GM13977 (cell line): ENCODE data around the gene BMI1.
A peak's percentile ranks its signal among the peaks of the same experiment; 100 is the strongest.
"Not testable (repeated sequence)": the region's sequence is repeated elsewhere in the genome, so short reads cannot be mapped to it uniquely, and the experiment has no call there.

Source experiments
- DNase-seq: peaks from one replicate; pipeline ENCODE4 v3.0.0; 2012; ENCODE audit warnings: low spot score
- in situ Hi-C: fragments of 300-500 bp; cut with MboI; formaldehyde crosslinking; loops from one replicate; pipeline ENCODE4 v1.12.0; 2022; ENCODE audit warnings: low sequenced_read_pairs, low pct_unique_long_range_greater_than_20kb, mixed read lengths, inconsistent platforms; ENCODE audit not compliant: unreplicated experiment
- TF ChIP-seq, protein P1 (sequence below): IDR thresholded peaks from 2 replicates; pipeline ENCODE4 v1.5.1; 2012; ENCODE audit warnings: mild to moderate bottlenecking, control low read depth; ENCODE audit not compliant: insufficient read depth; ENCODE audit errors: extremely low read depth, missing control alignments

The BMI1 gene

GRCh38 chr10:22294694-22295093 is 26.2 kb upstream of the BMI1 start:
- TF ChIP-seq, protein P1, sequence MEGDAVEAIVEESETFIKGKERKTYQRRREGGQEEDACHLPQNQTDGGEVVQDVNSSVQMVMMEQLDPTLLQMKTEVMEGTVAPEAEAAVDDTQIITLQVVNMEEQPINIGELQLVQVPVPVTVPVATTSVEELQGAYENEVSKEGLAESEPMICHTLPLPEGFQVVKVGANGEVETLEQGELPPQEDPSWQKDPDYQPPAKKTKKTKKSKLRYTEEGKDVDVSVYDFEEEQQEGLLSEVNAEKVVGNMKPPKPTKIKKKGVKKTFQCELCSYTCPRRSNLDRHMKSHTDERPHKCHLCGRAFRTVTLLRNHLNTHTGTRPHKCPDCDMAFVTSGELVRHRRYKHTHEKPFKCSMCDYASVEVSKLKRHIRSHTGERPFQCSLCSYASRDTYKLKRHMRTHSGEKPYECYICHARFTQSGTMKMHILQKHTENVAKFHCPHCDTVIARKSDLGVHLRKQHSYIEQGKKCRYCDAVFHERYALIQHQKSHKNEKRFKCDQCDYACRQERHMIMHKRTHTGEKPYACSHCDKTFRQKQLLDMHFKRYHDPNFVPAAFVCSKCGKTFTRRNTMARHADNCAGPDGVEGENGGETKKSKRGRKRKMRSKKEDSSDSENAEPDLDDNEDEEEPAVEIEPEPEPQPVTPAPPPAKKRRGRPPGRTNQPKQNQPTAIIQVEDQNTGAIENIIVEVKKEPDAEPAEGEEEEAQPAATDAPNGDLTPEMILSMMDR, result no peak
- in situ Hi-C loops, result no loop called here
- DNase-seq, result no peak

DNA sequence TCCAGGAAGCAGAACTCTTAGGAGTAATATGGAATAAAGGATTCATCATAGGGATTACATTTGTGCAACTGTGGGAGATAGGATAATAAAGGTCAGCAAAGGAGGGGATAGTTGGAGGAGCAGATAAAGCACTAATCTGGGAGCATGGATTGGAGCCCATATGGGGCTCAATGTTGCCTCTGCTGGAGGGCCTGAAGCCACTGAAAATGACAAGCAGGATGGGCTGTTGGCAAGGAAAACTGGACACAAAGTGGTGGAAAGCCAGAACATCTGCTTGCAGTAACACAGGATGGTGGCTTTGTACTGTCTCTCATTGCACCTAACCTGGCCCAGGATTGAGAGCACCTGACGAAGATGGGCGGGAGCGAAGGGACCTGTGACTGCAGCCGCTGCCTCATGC is 19.7 kb upstream of the BMI1 start:
- no peak for DNase-seq
- TF ChIP-seq, protein P1, result no peak
- in situ Hi-C loops, result loop anchor here (25.0 kb wide), 1 partner anchor 686 kb away; no protein-coding TSS in a partner anchor

GRCh38 chr10:22303461-22303860 is 17.4 kb upstream of the BMI1 start:
- TF ChIP-seq, protein P1, result no peak
- in situ Hi-C loops, result loop anchor here (25.0 kb wide), 1 partner anchor 684 kb away; no protein-coding TSS in a partner anchor
- DNase-seq, result no peak

- in situ Hi-C loops, result loop anchor here (25.0 kb wide), 1 partner anchor 682 kb away; no protein-coding TSS in a partner anchor
- DNase-seq, result no peak
- TF ChIP-seq, protein P1, result no peak
These were observed 15.2 kb upstream of the BMI1 start for GRCh38 chr10:22305721-22306120.

DNA sequence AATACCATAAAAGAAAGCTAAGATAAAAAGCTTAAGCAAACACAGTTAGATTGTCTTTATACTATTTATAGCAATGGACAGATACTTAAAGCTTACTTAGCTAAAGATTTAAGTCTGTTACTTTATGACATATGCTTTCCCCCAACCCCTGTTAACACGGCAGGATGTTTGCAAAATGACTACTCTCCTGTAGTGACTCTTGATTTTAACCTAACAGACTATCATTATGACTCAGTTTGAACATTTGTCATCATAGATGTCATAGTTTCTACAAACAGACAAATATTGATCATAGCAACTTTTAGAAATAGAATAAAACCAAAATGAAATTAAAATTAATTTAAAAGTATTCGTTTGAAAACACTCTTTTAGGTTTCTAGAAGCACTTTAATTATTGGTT is 12.5 kb upstream of the BMI1 start:
- peak; percentile 75 for DNase-seq
- TF ChIP-seq, protein P1, result no peak
- in situ Hi-C loops, result loop anchor here (25.0 kb wide), 1 partner anchor 679 kb away; no protein-coding TSS in a partner anchor

- TF ChIP-seq, protein P1, result no peak
- in situ Hi-C loops, result loop anchor here (25.0 kb wide), 1 partner anchor 678 kb away; no protein-coding TSS in a partner anchor
- DNase-seq, result no peak
These were observed 11.5 kb upstream of the BMI1 start for GRCh38 chr10:22309180-22310000.

GRCh38 chr10:22310012-22310411 is 10.9 kb upstream of the BMI1 start:
- in situ Hi-C loops, result loop anchor here (25.0 kb wide), 1 partner anchor 677 kb away; no protein-coding TSS in a partner anchor
- not testable (repeated sequence) for DNase-seq
